Hematopoietic multipotent progenitor cell treated with erythropoietin and hydrocortisone succinate and interleukin-3 and kit ligand, for 6 days (in vitro differentiated cells): Measurements from ENCODE around the gene ERI2.
"Not testable (repeated sequence)": the region's sequence is repeated elsewhere in the genome, so short reads cannot be mapped to it uniquely, and the experiment has no call there.

Experiments used
- DNase-seq: peaks from one replicate; pipeline ENCODE4 v3.0.0-alpha.2; 2015

ERI2 gene

GRCh38 chr16:20764448-20764847, 41.8 kb downstream of the ERI2 start:
- DNase-seq: not testable (repeated sequence)

GRCh38 chr16:20763461-20764232, 42.6 kb downstream of the ERI2 start, which contains the start of gene ACSM3:
Gene ACSM3, plus strand, starts transcription at chr16:20764014. Its CDS starts 6,021 bp downstream, at chr16:20770035.
- DNase-seq: peak; percentile 94

- no peak for DNase-seq
These were observed 43.7 kb downstream of the ERI2 start for GRCh38 chr16:20762404-20763123.

- DNase-seq: no peak
These were observed 45.1 kb downstream of the ERI2 start for GRCh38 chr16:20761175-20761574.

GRCh38 chr16:20760346-20760745, 45.9 kb downstream of the ERI2 start:
- DNase-seq: peak; percentile 65

- DNase-seq: not testable (repeated sequence)
These were observed 50.5 kb downstream of the ERI2 start for GRCh38 chr16:20755799-20756198.

GRCh38 chr16:20755238-20755637, 51.0 kb downstream of the ERI2 start:
- DNase-seq: no peak

- no peak for DNase-seq
These were observed 52.5 kb downstream of the ERI2 start for GRCh38 chr16:20753727-20754126.

GRCh38 chr16:20750558-20750957, 55.7 kb downstream of the ERI2 start:
- DNase-seq: no peak

GRCh38 chr16:20749474-20749873, 56.8 kb downstream of the ERI2 start:
- DNase-seq: no peak

- peak; percentile 93 for DNase-seq
These were observed 59.0 kb downstream of the ERI2 start for GRCh38 chr16:20747030-20747816.

- no peak for DNase-seq
These were observed 59.8 kb downstream of the ERI2 start for GRCh38 chr16:20746461-20746860.
